ENCODE measurements around the gene MGAT5.
A peak's percentile ranks its signal among the peaks of the same experiment; 100 is the strongest.

The MGAT5 gene

DNA sequence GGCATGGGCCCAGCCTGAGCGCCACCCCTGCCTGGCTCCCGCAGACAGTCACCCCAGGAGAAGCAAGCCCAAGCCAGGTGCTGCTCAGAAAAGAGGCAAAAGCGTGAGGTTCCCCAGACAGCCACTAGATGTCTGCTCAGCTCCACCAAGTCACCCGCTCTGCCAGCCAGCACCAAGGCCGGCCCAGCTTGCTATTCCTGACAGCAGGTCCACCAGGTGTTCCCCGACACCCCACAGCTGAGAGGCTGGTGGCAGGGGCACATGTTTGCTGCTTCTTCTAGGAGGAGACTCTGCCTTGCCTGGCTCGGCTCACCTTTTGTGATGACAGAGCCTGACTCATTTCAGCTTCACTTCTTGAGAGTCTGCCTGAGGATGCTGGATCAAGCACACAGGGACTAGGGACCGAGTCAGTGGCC lies 206.7 kb downstream of the MGAT5 start:
- ATAC-seq = peak; percentile 93

DNA sequence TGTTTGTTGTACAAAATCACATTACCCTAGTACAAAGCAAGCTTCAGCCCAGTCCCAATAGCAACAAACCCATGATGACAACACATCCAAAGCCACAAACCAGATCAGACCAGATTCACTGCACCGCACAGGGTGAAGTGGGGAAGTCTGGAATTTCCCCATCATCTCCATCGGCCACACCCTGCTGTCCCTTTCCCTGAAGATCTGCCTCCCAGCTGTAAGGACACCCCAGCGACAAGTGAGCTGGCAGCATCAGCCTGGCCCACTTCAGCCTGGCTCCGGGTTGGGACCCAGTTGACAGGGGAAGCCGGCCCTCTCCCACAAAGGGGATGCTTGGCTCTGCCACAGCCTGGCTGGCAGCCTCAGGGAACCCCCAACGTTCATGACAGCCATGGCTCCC lies 207.6 kb downstream of the MGAT5 start:
- no peak for ATAC-seq
- TF ChIP-seq PATZ1 (CRISPR knock-in tag; IDR thresholded peaks at IDR 0.05; ENCODE audit: borderline replicate concordance) (no peak), ISL1 (CRISPR knock-in tag; IDR thresholded peaks at IDR 0.05) (no peak), ZNF70 (CRISPR knock-in tag; IDR thresholded peaks at IDR 0.05) (no peak), ZC3H10 (CRISPR knock-in tag; IDR thresholded peaks at IDR 0.05) (no peak), ZFP3 (CRISPR knock-in tag; IDR thresholded peaks at IDR 0.05) (no peak), GLIS3 (CRISPR knock-in tag; IDR thresholded peaks at IDR 0.05) (no peak), BACH2 (CRISPR knock-in tag; IDR thresholded peaks at IDR 0.05; ENCODE audit: borderline replicate concordance) (no peak), TCF4 (CRISPR knock-in tag; IDR thresholded peaks at IDR 0.05; ENCODE audit: borderline replicate concordance) (no peak), RARB (CRISPR knock-in tag; IDR thresholded peaks at IDR 0.05) (no peak), ZNF565 (CRISPR knock-in tag; conservative IDR thresholded peaks at IDR 0.05; ENCODE audit: low read depth) (no peak)

More for the DNA sequence above, 206.7 kb downstream of the MGAT5 start:
- TF ChIP-seq CSDC2 (CRISPR knock-in tag; IDR thresholded peaks at IDR 0.05) (no peak), ARNTL (CRISPR knock-in tag; IDR thresholded peaks at IDR 0.05; ENCODE audit: borderline replicate concordance, low read depth) (no peak), POU6F1 (CRISPR knock-in tag; IDR thresholded peaks at IDR 0.05; ENCODE audit: borderline replicate concordance, low read depth) (no peak), CSRNP3 (CRISPR knock-in tag; IDR thresholded peaks at IDR 0.05) (no peak), PATZ1 (CRISPR knock-in tag; IDR thresholded peaks at IDR 0.05; ENCODE audit: borderline replicate concordance) (no peak), ZFP30 (CRISPR knock-in tag; IDR thresholded peaks at IDR 0.05) (no peak), ZNF70 (CRISPR knock-in tag; IDR thresholded peaks at IDR 0.05) (no peak), BACH2 (CRISPR knock-in tag; IDR thresholded peaks at IDR 0.05; ENCODE audit: borderline replicate concordance) (no peak), CREB5 (CRISPR knock-in tag; IDR thresholded peaks at IDR 0.05; ENCODE audit: low read depth) (no peak), SNAI2 (CRISPR knock-in tag; IDR thresholded peaks at IDR 0.05) (no peak), TSHZ2 (CRISPR knock-in tag; IDR thresholded peaks at IDR 0.05) (no peak), OSR1 (CRISPR knock-in tag; IDR thresholded peaks at IDR 0.05) (no peak), ISL1 (CRISPR knock-in tag; IDR thresholded peaks at IDR 0.05) (no peak), RARB (CRISPR knock-in tag; IDR thresholded peaks at IDR 0.05) (no peak), GLIS3 (CRISPR knock-in tag; IDR thresholded peaks at IDR 0.05) (no peak), PPARA (CRISPR knock-in tag; IDR thresholded peaks at IDR 0.05; ENCODE audit: borderline replicate concordance) (no peak), TCF4 (CRISPR knock-in tag; IDR thresholded peaks at IDR 0.05; ENCODE audit: borderline replicate concordance) (no peak), ZC3H10 (CRISPR knock-in tag; IDR thresholded peaks at IDR 0.05) (no peak), ZNF8 (CRISPR knock-in tag; IDR thresholded peaks at IDR 0.05) (no peak), TOX (CRISPR knock-in tag; IDR thresholded peaks at IDR 0.05; ENCODE audit: borderline replicate concordance) (no peak)
